Dermis blood vessel endothelial cell (primary cell): ENCODE data around the gene CLK4. TPM values are rescaled to one million over a fixed set of nuclear protein-coding genes. Genes with fewer than 3 reads are reported as not detected.

Source experiments
- DNase-seq: peaks from one replicate; pipeline ENCODE4 v3.0.0; 2010
- total RNA-seq: library from RNA; depleted of rRNA; stranded (reverse); fragments of >200 nt; gene quantifications from 2 replicates; pipeline ENCODE4 v1.2.3, GENCODE V29; 2014

Gene CLK4
- total RNA-seq, 1 donor from 2014 or later, result 26.7 TPM

- DNase-seq, result peak; percentile 13
Measured at GRCh38 chr5:178637356-178638074, 10.7 kb upstream of the CLK4 start.

GRCh38 chr5:178632285-178632684, 5.4 kb upstream of the CLK4 start:
- DNase-seq, result no peak

GRCh38 chr5:178630951-178631350, 4.1 kb upstream of the CLK4 start:
- no peak for DNase-seq

GRCh38 chr5:178630475-178630930, 3.7 kb upstream of the CLK4 start:
- DNase-seq, result no peak

- DNase-seq, result no peak
Measured at GRCh38 chr5:178627259-178627598, 379 bp upstream of the CLK4 start.

GRCh38 chr5:178625679-178626483, 969 bp downstream of the CLK4 start:
- DNase-seq, result peak; percentile 23

- DNase-seq, result peak; percentile 20
Measured at GRCh38 chr5:178624631-178625546, 2.0 kb downstream of the CLK4 start.

- DNase-seq, result no peak
Measured at GRCh38 chr5:178622679-178623247, 4.1 kb downstream of the CLK4 start.

- no peak for DNase-seq
Measured at GRCh38 chr5:178619390-178619789, 7.5 kb downstream of the CLK4 start.

- DNase-seq, result no peak
Measured at GRCh38 chr5:178612299-178612698, 14.6 kb downstream of the CLK4 start.

- no peak for DNase-seq
Measured at GRCh38 chr5:178606269-178606668, 20.6 kb downstream of the CLK4 start.

- DNase-seq, result no peak
Measured at GRCh38 chr5:178605788-178606187, 21.1 kb downstream of the CLK4 start.

- no peak for DNase-seq
Measured at GRCh38 chr5:178602752-178603151, 24.1 kb downstream of the CLK4 start.

- no peak for DNase-seq
Measured at GRCh38 chr5:178595750-178596149, 31.1 kb downstream of the CLK4 start.

GRCh38 chr5:178595150-178595549, 31.7 kb downstream of the CLK4 start:
- no peak for DNase-seq

- DNase-seq, result peak; percentile 11
Measured at GRCh38 chr5:178590924-178591423, 35.9 kb downstream of the CLK4 start.

- peak; percentile 67 for DNase-seq
Measured at GRCh38 chr5:178590141-178590923, 36.5 kb downstream of the CLK4 start, which contains the start of gene COL23A1. Gene COL23A1 (minus strand): TSS chr5:178590393.

- peak; percentile 63 for DNase-seq
Measured at GRCh38 chr5:178589180-178590140, 37.4 kb downstream of the CLK4 start.

GRCh38 chr5:178588769-178589168, 38.1 kb downstream of the CLK4 start:
- no peak for DNase-seq
